Measurements from ENCODE around the gene RNF135. TPM values are rescaled to one million over a fixed set of nuclear protein-coding genes. Genes with fewer than 3 reads are reported as not detected.

The RNF135 gene
- total RNA-seq, 2 experiments from 2014 or later, result 0.29 TPM; not detected in 1

DNA sequence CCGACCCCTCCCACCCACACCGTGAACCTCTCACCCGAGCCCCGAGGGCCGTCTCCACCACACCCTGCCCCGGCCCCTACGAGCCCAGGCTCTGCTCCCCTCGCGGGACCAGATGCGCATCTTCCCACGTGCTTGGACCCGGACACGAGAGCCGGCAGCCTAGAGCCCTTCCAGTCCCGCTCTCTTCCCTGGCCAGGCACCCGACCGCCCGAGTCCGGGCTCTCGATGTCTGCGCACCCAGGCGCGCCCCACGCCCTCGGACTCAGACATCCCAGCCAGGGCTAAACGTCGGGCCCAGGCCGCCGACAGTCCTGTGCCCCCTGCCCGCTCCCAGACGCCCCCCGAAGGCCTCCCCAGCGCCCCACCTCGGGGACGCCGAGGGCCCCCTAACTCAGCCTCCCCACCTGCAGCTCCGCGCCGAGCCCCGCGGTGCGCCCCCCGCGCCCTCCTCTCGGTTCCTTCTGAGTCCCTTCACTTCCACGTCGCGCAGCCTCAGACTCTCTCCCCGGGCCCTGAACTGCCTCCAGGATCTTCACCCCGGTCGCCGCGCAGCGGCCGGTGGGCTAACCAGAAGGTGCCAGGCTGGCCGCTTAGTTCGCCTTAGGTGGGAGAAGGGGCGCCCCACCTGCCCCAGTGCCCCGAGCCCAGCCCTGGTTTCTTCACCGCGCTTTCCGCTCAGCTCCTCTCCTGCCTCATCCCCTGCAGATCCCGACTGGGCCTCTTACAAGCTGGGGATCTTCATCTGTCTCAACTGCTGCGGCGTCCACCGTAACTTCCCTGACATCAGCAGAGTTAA is 48.4 kb upstream of the RNF135 start:
- Histone ChIP-seq H4K20me1 (ENCODE audit: insufficient read depth, low read length) (no peaks in the 10 kb centered on the region), H3K79me2 (ENCODE audit: insufficient read depth, low read depth, low read length) (no peaks in the 10 kb centered on the region), H3K9me2 (ENCODE audit: insufficient read depth, low read length) (no peaks in the 10 kb centered on the region), H3K4me2 (ENCODE audit: low read length) (peak overlapping the region; percentile 79; the same call in 1 of the 2 replicates), H3K27ac (ENCODE audit: low read depth, low read length, poor library complexity, severe bottlenecking) (no peak overlapping the region), H3K4me1 (ENCODE audit: insufficient read depth, low read length, poor library complexity, severe bottlenecking) (peaks cover 7% of the 10 kb centered on the region), H2AFZ (ENCODE audit: low read length) (no peak overlapping the region), H3K4me3 (ENCODE audit: low read depth, low read length, poor library complexity, severe bottlenecking) (no peak overlapping the region), H3K36me3 (ENCODE audit: insufficient read depth, low read length) (no peaks in the 10 kb centered on the region), H3K9me3 (ENCODE audit: low read length) (no peaks in the 10 kb centered on the region)
- DNase-seq (ENCODE audit: low spot score), result no peak
- ChIA-PET CTCF (ENCODE audit: unreplicated experiment) (no interaction called here), POLR2A (no interaction called here)
- BruUV-seq (replicated peaks), result no TSS peak
- TF ChIP-seq, protein P1, sequence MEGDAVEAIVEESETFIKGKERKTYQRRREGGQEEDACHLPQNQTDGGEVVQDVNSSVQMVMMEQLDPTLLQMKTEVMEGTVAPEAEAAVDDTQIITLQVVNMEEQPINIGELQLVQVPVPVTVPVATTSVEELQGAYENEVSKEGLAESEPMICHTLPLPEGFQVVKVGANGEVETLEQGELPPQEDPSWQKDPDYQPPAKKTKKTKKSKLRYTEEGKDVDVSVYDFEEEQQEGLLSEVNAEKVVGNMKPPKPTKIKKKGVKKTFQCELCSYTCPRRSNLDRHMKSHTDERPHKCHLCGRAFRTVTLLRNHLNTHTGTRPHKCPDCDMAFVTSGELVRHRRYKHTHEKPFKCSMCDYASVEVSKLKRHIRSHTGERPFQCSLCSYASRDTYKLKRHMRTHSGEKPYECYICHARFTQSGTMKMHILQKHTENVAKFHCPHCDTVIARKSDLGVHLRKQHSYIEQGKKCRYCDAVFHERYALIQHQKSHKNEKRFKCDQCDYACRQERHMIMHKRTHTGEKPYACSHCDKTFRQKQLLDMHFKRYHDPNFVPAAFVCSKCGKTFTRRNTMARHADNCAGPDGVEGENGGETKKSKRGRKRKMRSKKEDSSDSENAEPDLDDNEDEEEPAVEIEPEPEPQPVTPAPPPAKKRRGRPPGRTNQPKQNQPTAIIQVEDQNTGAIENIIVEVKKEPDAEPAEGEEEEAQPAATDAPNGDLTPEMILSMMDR (conservative IDR thresholded peaks at IDR 0.05; ENCODE audit: low read length), result no peak
- TF ChIP-seq EZH2phosphoT487 (IDR thresholded peaks at IDR 0.05; ENCODE audit: borderline replicate concordance, low read depth, low read length), result no peak; the same call in 1 of the 2 replicates
- intact Hi-C loops (cut with micrococcal nuclease; ENCODE audit: unreplicated experiment), result no loop called here

DNA sequence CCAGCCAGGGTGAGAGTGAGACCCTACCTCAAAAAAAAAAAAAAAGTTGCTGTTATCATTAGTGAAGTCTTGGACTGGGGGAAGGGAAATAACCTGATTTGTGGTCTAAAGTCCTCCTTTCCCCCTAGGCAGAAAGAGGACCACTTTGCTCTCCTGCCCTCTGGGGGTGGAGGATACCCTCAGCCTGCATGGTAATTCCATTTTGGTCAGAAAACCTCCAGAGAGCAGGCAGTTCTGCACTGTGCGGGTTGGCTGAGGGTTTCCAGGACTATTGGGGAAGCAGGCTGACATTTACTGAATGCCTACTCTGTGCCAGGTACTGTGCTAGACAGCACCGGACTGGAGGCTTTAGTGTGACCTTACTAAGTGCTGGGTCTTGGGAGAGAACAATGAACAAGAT is 46.5 kb upstream of the RNF135 start:
- Histone ChIP-seq H3K4me3 (ENCODE audit: low read depth, low read length, poor library complexity, severe bottlenecking) (no peak overlapping the region), H3K4me1 (ENCODE audit: insufficient read depth, low read length, poor library complexity, severe bottlenecking) (peaks cover 7% of the 10 kb centered on the region), H3K9me2 (ENCODE audit: insufficient read depth, low read length) (no peaks in the 10 kb centered on the region), H3K79me2 (ENCODE audit: insufficient read depth, low read depth, low read length) (no peaks in the 10 kb centered on the region), H4K20me1 (ENCODE audit: insufficient read depth, low read length) (no peaks in the 10 kb centered on the region), H3K4me2 (ENCODE audit: low read length) (no peak overlapping the region), H3K27ac (ENCODE audit: low read depth, low read length, poor library complexity, severe bottlenecking) (no peak overlapping the region), H2AFZ (ENCODE audit: low read length) (no peak overlapping the region), H3K9me3 (ENCODE audit: low read length) (no peaks in the 10 kb centered on the region), H3K36me3 (ENCODE audit: insufficient read depth, low read length) (no peaks in the 10 kb centered on the region)
- TF ChIP-seq, protein P1 (conservative IDR thresholded peaks at IDR 0.05; ENCODE audit: low read length), result no peak
- TF ChIP-seq EZH2phosphoT487 (IDR thresholded peaks at IDR 0.05; ENCODE audit: borderline replicate concordance, low read depth, low read length), result no peak
- ChIA-PET POLR2A (interaction anchor here (1.1 kb wide), 1 partner anchor 280 kb away, joined by 3 read pairs; no protein-coding TSS in a partner anchor), CTCF (ENCODE audit: unreplicated experiment) (no interaction called here)
- BruUV-seq (replicated peaks), result no TSS peak
- no peak for DNase-seq (ENCODE audit: low spot score)
- intact Hi-C loops (cut with micrococcal nuclease; ENCODE audit: unreplicated experiment), result no loop called here

DNA sequence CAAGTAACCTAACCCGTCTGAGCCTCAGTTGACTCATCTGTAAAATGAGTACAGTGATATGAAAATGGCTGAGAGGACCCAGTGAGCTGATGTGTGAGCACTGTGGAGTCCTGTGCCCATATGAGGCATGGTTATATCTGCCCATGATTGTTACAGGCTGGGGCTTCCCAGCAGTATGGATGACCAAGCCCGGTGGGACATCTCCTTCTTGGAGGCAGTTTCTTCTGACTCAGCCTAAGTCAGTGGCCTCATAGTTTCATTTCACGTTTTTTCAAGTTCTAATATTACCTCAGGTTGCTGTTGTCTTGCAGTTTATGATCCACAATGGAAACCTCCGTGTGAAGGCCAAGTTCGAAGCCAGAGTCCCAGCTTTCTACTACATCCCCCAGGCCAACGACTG is 44.3 kb upstream of the RNF135 start:
- H4K20me1 ChIP-seq (ENCODE audit: insufficient read depth, low read length), result no peaks in the 10 kb centered on the region
- CTCF ChIA-PET (ENCODE audit: unreplicated experiment), result no interaction called here
- H3K4me3 ChIP-seq (ENCODE audit: low read depth, low read length, poor library complexity, severe bottlenecking), result no peak overlapping the region
- BruUV-seq (replicated peaks), result no TSS peak
- H3K4me2 ChIP-seq (ENCODE audit: low read length), result no peak overlapping the region
- no peak overlapping the region for H2AFZ ChIP-seq (ENCODE audit: low read length)
- no peaks in the 10 kb centered on the region for H3K79me2 ChIP-seq (ENCODE audit: insufficient read depth, low read depth, low read length)
- no peak overlapping the region for H3K27ac ChIP-seq (ENCODE audit: low read depth, low read length, poor library complexity, severe bottlenecking)
- H3K9me3 ChIP-seq (ENCODE audit: low read length), result no peaks in the 10 kb centered on the region
- H3K9me2 ChIP-seq (ENCODE audit: insufficient read depth, low read length), result no peaks in the 10 kb centered on the region
- DNase-seq (ENCODE audit: low spot score), result no peak
- no peaks in the 10 kb centered on the region for H3K36me3 ChIP-seq (ENCODE audit: insufficient read depth, low read length)
- H3K4me1 ChIP-seq (ENCODE audit: insufficient read depth, low read length, poor library complexity, severe bottlenecking), result peaks cover 4% of the 10 kb centered on the region
- TF ChIP-seq, protein P1 (conservative IDR thresholded peaks at IDR 0.05; ENCODE audit: low read length), result no peak
- TF ChIP-seq EZH2phosphoT487 (IDR thresholded peaks at IDR 0.05; ENCODE audit: borderline replicate concordance, low read depth, low read length), result no peak
- POLR2A ChIA-PET, result interaction anchor here (0.6 kb wide), 1 partner anchor 21 kb away, joined by 4 read pairs; no protein-coding TSS in a partner anchor
- intact Hi-C loops (cut with micrococcal nuclease; ENCODE audit: unreplicated experiment), result no loop called here

All from OCI-LY7 (cell line).